GM18861 (cell line): ENCODE data around the gene KCNG3.

Source experiments
- ATAC-seq: cut with Tn5 transposase; IDR thresholded peaks from one replicate; pipeline ENCODE4 v1.9.1; 2021; ENCODE audit not compliant: unreplicated experiment

KCNG3 gene

GRCh38 chr2:42486145-42486906 lies 7.5 kb downstream of the KCNG3 start:
- ATAC-seq = no peak

DNA sequence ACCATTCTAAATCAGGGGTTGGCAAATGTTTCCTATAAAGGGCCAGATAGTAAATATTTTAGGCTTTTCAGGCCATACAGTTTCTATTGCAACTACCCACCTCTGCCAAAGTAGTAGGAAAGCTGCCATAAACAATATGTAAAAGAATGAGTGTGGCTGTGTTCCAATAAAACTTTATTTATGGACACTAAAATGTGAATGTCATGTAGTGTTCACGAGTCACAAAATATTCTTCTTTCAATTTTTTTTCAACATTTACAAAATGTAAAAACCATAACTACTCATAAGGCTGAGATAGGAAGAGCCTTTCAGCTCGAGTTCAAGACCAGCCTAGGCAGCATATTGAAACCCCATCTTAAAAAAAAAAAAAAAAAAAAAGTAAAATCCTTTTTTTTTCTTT lies 13.4 kb downstream of the KCNG3 start:
- no peak for ATAC-seq

GRCh38 chr2:42474765-42475454 lies 18.9 kb downstream of the KCNG3 start:
- no peak for ATAC-seq

DNA sequence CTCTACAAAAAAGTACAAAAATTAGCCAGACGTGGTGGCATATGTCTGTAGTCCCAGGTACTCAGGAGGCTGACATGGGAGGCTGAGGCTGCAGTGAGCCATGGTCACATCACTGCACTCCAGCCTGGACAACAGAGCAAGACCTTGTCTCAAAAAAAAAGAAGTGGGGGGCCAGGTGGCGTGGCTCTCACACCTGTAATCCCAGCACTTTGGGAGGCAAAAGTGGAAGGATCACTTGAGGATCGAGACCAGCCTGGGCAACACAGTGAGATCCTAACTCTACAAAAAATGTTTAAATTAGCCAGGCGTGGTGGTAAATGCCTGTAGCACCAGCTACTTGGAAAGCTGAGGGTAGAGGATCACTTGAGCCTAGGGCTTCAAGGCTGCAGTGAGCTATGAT lies 23.1 kb downstream of the KCNG3 start:
- ATAC-seq = no peak

DNA sequence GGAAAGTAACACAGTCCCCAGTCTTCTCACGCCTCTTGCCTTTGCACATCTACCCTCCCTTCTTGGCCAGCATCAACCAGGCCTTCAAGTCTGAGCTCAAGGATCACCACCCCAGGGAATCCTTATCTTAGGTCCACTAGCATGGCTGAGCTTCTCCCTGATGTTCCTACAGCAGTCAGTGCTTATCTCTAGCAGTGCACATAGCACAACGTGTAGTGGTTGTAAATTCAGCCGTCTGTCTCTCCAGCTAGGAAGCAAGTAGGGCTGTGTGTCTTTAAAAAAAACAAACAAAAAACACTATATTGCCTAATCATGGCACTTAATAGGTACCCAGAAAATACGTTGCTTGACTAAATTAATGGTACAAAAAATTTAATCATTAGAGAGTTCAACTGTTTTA lies 29.2 kb downstream of the KCNG3 start:
- no peak for ATAC-seq

DNA sequence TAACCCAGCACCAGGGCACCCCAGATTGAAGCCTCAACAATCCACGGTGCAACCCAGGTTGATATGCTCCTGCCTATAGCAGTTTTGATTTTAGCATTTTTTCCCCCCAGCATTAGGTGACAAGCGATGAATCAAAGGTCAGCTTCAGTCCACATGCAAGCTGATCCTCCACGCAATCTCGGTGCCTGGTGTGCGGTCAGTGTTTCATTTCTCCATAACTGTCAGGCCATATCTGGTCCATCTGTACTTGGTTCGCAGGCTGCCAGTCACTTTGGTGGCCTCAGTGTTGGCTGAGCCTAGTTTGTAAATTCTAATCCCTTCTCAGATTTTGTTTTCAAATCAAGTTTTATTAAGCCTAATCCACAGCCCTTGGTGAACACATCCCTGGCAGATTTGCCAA lies 30.2 kb downstream of the KCNG3 start:
- no peak for ATAC-seq

DNA sequence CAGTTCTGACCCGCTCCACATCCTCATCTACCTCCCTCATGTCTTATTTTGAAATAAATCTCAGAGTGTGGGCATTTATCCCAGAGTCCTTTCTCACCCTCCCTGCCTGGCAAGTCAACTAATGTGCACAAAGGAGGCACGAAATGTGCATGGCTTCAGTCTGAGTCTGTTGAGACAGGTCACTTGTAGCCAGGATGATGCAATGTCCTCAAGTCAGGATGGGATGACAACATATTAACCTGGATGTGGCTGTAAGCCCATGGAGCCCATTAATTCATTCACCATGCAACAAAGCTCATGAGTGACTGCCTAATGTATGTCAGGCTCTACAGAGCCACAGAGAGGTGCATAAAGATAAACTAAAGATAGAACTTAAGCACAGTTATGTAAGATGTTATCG lies 34.5 kb downstream of the KCNG3 start:
- ATAC-seq = no peak

DNA sequence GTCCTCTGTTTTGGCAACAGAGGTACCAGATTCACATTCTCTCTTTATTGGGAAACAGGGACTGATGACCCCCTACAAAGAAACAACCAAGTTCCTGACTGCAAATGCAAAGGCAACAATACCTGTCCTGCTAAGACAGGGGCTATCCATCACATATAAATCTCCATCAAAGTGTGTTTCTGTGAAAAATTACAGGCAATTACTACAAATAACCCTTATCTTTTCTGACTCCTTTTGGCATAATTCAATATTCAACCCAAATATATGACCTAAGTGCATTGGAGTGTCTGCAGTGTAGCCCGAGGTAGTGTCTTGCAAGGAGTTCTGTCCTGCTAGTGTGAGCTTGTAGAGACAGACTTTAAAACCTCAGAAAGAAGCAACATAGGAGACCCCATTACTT lies 35.4 kb downstream of the KCNG3 start:
- ATAC-seq = no peak

GRCh38 chr2:42457011-42457410 lies 36.8 kb downstream of the KCNG3 start:
- ATAC-seq = no peak

GRCh38 chr2:42456126-42456839 lies 37.5 kb downstream of the KCNG3 start:
- no peak for ATAC-seq

- ATAC-seq = no peak
Measured at GRCh38 chr2:42452545-42452944, 41.2 kb downstream of the KCNG3 start.

DNA sequence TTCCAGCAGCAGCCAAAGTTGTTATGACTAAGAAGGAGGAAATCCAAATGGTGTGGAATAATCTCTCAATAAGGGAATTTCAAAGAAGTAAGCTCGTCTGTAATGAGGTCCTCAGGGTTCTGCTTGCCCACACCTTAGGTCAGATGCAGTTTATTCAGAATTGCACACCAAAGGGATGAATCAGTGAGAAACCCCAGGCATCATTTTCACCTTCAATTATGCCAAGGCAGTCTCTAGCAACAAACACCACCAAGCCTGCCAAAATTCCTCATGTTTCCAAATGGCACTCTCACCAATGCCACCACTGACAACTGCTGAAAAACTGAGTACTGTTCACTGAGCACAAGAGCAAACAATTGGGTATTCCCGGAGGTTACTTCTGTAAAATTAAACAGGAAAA lies 43.6 kb downstream of the KCNG3 start:
- ATAC-seq = no peak

DNA sequence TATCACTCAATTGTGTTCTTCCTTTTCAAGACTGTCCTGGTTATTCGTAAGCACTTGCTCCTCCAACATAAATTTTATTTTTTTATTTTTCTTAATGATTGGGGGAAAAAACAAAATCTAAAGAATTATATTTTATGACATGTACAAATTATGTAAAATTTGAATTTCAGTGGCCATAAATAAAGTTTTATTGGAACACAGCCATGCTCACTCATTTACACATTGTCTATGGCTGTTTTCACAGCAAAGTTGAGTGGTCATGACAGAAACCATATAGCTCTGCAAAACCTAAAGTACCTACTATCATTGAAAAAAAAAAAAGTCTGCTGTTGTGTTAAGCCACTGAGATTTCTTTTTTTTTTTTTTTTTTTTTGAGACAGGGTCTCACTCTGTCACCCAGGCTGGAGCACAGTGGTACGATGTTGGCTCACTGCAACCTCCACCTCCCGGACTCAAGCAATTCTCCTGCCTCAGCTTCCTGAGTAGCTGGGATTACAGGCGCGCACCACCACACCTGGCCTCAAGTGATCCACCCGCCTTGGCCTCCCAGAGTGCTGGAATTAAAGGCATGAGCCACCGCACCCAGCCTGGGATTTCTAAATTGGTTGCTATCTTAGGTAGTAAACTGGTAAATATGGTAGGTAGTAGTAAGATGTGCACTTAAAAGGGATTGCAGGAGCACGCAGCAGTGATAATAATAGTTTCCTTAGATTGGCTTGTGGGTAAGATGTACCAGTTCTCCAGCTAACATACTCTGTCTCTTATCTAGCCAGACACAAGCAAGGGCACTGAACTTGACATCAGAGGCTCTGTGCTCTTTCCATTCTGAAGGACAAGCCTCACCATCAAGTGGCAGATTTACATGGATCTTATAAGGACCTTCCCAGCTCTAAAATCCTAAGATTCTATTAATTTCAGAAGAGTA lies 44.4 kb downstream of the KCNG3 start:
- ATAC-seq = no peak

DNA sequence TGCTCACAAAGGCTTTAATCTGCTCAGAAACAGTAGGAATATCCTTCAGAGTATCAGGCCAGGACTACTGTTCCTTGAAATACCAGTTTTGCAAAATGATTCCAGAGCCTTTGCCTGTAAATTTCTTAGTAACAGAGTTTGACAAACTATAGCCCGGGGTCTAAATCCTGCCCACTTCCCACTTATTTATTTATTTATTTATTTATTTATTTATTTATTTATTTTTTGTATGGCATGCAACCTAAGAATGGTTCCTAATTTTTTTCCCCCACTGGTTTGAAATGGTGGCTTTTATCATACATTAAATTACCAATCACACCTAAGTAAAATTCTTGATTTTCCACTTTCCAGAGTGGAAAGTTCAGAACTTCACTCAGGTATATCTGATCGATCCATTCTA lies 45.6 kb downstream of the KCNG3 start:
- ATAC-seq = no peak

- ATAC-seq = no peak
Measured at GRCh38 chr2:42446503-42447271, 47.1 kb downstream of the KCNG3 start.

DNA sequence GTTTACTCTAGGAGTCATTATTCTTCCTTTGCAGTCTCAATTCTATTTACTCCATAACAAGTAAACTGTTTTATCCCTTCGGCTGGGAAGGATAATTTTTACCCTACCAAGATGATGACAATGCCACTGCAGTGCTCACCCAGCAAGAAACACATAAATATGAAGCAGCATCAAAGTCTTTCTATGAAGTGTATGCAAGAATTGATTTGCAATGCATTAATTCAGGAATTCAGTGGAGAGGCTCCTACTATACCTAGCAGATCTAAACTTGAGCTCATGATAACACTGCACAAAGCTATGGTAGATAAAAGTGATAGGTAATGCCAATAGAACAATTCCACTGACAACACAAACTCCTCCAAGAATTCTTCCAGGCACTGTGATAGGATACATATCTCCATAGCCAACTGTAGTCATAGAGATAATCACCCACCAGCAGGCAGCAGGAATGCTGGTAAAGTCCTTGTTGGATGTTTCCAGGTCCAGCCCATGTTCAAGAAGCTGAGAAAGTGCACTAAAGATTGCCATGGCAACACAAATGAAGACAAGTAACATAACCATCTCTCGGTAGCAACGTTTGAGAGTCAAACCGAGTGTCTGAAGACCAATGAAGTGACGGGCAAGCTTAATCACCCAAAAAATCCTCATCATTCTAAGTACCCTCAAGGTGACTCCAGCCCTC lies 49.9 kb downstream of the KCNG3 start:
- no peak for ATAC-seq

DNA sequence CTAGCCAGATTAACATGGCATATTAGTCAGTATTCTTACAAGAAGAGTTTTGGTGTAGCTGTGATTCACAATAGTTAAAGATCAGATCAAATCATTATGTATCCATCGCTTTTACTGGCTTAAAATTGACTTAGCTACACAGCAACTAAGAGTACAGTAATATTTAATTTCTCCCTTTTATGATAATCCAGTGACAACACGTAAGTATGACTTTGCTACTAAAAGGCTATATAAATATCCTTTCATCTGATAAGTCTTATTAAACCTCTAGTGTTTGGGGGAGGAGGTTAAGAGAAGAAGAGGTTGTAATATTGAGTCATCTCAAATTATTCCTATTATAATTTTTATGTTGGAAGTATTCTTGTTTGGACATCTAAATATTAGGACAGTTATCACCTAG lies 51.0 kb downstream of the KCNG3 start:
- ATAC-seq = no peak

- no peak for ATAC-seq
Measured at GRCh38 chr2:42438685-42439084, 55.1 kb downstream of the KCNG3 start.

DNA sequence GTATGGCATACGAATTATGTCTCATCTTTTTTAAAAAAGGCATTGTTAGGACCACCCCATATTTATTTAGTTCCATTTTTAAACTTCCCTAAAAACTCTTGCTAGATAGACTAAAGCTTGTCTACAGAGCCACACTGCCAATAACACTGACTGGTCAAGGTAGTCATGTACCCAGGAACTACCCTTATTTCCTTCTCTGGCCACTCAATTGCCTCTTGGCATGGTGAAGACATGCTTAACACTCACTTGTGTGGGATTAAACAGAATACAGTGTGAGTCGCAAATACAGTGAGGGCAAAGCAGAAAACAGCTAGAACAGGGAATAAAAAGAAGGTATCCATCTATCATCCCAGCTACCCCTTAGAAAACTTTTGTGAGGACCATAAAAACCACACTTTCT lies 57.4 kb downstream of the KCNG3 start:
- ATAC-seq = no peak

GRCh38 chr2:42435628-42436027 lies 58.2 kb downstream of the KCNG3 start:
- no peak for ATAC-seq
